Ovary (tissue), 3 donors: Measurements from ENCODE around the gene EIF2B4.

ENCODE experiments used
- CTCF ChIP-seq, 3 donors: fragments of 450-650 bp in 2 of 3; fragments of 200-600 bp in 1 of 3; IDR thresholded peaks; one replicate each; pipeline versions ENCODE4 v1.5.1 to v1.8.0; 2016 to 2022; ENCODE audit warnings: antibody characterized with exemption in 3 of 3, mild to moderate bottlenecking in 1 of 3
- POLR2A ChIP-seq: fragments of 450-650 bp; IDR thresholded peaks from one replicate; pipeline ENCODE4 v1.6.1; 2017; ENCODE audit warnings: antibody characterized with exemption, mild to moderate bottlenecking, moderate library complexity
- donor health status: DM: no; HTN: no; CAD: no.

- TF ChIP-seq CTCF (IDR thresholded peaks at IDR 0.05) = no peak
- TF ChIP-seq POLR2A = no peak
These were observed 23.1 kb upstream of the EIF2B4 start for GRCh38 chr2:27393225-27393624.
